ENCODE results near the gene CCDC28B. TPM values are rescaled to one million over a fixed set of nuclear protein-coding genes. Genes with fewer than 3 reads are reported as not detected.

CCDC28B gene
- total and polyA plus RNA-seq, 2 of the 13 experiments (the other 11 are each of a cell fraction or from before 2014, with no cell fraction given) = 2.6 to 3.5 TPM

GRCh38 chr1:32249831-32250525, 49.6 kb downstream of the CCDC28B start (continued):
- TF ChIP-seq, protein P1, sequence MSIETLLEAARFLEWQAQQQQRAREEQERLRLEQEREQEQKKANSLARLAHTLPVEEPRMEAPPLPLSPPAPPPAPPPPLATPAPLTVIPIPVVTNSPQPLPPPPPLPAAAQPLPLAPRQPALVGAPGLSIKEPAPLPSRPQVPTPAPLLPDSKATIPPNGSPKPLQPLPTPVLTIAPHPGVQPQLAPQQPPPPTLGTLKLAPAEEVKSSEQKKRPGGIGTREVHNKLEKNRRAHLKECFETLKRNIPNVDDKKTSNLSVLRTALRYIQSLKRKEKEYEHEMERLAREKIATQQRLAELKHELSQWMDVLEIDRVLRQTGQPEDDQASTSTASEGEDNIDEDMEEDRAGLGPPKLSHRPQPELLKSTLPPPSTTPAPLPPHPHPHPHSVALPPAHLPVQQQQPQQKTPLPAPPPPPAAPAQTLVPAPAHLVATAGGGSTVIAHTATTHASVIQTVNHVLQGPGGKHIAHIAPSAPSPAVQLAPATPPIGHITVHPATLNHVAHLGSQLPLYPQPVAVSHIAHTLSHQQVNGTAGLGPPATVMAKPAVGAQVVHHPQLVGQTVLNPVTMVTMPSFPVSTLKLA (IDR thresholded peaks at IDR 0.05) = no peak
- TF ChIP-seq ZNF281 (CRISPR knock-in tag; IDR thresholded peaks at IDR 0.05; ENCODE audit: borderline replicate concordance) = peak; percentile 99
- 0 out of 2 replicates have a peak, but pooled peaks have one; percentile 23 for TF ChIP-seq ZNF790 (CRISPR knock-in tag; IDR thresholded peaks at IDR 0.05; ENCODE audit: borderline replicate concordance)
- TF ChIP-seq STAT5B (CRISPR knock-in tag; IDR thresholded peaks at IDR 0.05) = no peak
- TF ChIP-seq ZNF792 (CRISPR knock-in tag; IDR thresholded peaks at IDR 0.05) = no peak
- TF ChIP-seq, protein P2, sequence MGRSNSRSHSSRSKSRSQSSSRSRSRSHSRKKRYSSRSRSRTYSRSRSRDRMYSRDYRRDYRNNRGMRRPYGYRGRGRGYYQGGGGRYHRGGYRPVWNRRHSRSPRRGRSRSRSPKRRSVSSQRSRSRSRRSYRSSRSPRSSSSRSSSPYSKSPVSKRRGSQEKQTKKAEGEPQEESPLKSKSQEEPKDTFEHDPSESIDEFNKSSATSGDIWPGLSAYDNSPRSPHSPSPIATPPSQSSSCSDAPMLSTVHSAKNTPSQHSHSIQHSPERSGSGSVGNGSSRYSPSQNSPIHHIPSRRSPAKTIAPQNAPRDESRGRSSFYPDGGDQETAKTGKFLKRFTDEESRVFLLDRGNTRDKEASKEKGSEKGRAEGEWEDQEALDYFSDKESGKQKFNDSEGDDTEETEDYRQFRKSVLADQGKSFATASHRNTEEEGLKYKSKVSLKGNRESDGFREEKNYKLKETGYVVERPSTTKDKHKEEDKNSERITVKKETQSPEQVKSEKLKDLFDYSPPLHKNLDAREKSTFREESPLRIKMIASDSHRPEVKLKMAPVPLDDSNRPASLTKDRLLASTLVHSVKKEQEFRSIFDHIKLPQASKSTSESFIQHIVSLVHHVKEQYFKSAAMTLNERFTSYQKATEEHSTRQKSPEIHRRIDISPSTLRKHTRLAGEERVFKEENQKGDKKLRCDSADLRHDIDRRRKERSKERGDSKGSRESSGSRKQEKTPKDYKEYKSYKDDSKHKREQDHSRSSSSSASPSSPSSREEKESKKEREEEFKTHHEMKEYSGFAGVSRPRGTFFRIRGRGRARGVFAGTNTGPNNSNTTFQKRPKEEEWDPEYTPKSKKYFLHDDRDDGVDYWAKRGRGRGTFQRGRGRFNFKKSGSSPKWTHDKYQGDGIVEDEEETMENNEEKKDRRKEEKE (IDR thresholded peaks at IDR 0.05) = no peak
- no peak for TF ChIP-seq ZNF747 (CRISPR knock-in tag; IDR thresholded peaks at IDR 0.05; ENCODE audit: borderline replicate concordance)
- peak in 1 of 2 experiments; percentile 72; a peak in 1 of 4 replicates for TF ChIP-seq KLF16 (CRISPR knock-in tag; IDR thresholded peaks at IDR 0.05)
- TF ChIP-seq ZNF460 (CRISPR knock-in tag; IDR thresholded peaks at IDR 0.05; ENCODE audit: borderline replicate concordance) = no peak
- no peak for TF ChIP-seq ZFYVE20 (CRISPR knock-in tag; IDR thresholded peaks at IDR 0.05; ENCODE audit: borderline replicate concordance, low read depth)
- no peak for TF ChIP-seq HCFC1 (IDR thresholded peaks at IDR 0.05; ENCODE audit: low read depth, low read length)
- peak; percentile 70; the same call in 1 of the 2 replicates for TF ChIP-seq YEATS4 (CRISPR knock-in tag; IDR thresholded peaks at IDR 0.05; ENCODE audit: borderline replicate concordance)
- no peak for TF ChIP-seq SIN3A (IDR thresholded peaks at IDR 0.05; ENCODE audit: borderline replicate concordance, low read depth, low read length)
- no peak for TF ChIP-seq AGO1 (IDR thresholded peaks at IDR 0.05; ENCODE audit: low read depth, low read length, poor library complexity, severe bottlenecking)
- no peak for TF ChIP-seq PAX8 (CRISPR knock-in tag; IDR thresholded peaks at IDR 0.05; ENCODE audit: borderline replicate concordance)
- no peak for TF ChIP-seq MTF2 (CRISPR knock-in tag; IDR thresholded peaks at IDR 0.05; ENCODE audit: borderline replicate concordance)
- peak; percentile 78 for TF ChIP-seq ZSCAN29 (CRISPR knock-in tag; conservative IDR thresholded peaks at IDR 0.05)
- no peak for TF ChIP-seq ZNF552 (CRISPR knock-in tag; IDR thresholded peaks at IDR 0.05; ENCODE audit: borderline replicate concordance)
- no peak for TF ChIP-seq ZNF282 (IDR thresholded peaks at IDR 0.05; ENCODE audit: partially characterized antibody)
- peak; percentile 26; the same call in 1 of the 2 replicates for TF ChIP-seq ZNF598 (CRISPR knock-in tag; IDR thresholded peaks at IDR 0.05; ENCODE audit: borderline replicate concordance)
- TF ChIP-seq, protein P3, sequence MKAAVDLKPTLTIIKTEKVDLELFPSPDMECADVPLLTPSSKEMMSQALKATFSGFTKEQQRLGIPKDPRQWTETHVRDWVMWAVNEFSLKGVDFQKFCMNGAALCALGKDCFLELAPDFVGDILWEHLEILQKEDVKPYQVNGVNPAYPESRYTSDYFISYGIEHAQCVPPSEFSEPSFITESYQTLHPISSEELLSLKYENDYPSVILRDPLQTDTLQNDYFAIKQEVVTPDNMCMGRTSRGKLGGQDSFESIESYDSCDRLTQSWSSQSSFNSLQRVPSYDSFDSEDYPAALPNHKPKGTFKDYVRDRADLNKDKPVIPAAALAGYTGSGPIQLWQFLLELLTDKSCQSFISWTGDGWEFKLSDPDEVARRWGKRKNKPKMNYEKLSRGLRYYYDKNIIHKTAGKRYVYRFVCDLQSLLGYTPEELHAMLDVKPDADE (CRISPR knock-in tag; IDR thresholded peaks at IDR 0.05) = no peak
